Gastroesophageal sphincter (tissue), 3 donors: Measurements from ENCODE around the gene OPCML.

Experiments used
- EP300 ChIP-seq: sonication (generic); formaldehyde crosslinking; IDR thresholded peaks from one replicate; pipeline ENCODE4 v1.6.1; 2017; ENCODE audit warnings: antibody characterized with exemption, mild to moderate bottlenecking
- POLR2AphosphoS5 ChIP-seq: sonication (generic); formaldehyde crosslinking; IDR thresholded peaks from one replicate; pipeline ENCODE4 v1.6.1; 2017; ENCODE audit warnings: antibody characterized with exemption
- TF ChIP-seq, protein P1 (sequence below), 4 experiments: fragments of 200-600 bp in 2 of 4; fragments of 450-650 bp in 2 of 4; sonication (generic) in 1 of 4; IDR thresholded peaks; one replicate each; pipeline ENCODE4 v1.5.1; 2017 to 2019; ENCODE audit warnings: antibody characterized with exemption in 4 of 4, mild to moderate bottlenecking in 2 of 4, moderate library complexity in 2 of 4

DNA sequence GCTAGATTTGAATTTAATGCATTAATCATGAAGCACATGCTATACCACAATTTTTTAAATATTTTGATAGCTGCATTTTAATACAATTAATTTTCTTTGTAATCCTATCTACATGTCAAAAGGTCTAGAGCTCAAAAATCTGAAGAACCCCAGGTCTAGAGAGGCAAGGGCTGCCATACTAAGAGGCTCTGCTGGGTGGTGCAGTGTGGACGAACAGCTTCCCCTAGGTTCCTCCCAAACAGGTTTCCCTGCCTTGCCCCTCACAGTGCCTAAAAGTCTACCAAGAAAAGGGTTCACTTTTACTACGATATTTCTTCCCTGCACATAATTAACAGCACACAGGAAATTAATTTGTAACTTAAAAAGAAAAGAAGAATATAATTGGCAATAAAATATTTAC lies 681.1 kb downstream of the OPCML start:
- TF ChIP-seq, protein P1, sequence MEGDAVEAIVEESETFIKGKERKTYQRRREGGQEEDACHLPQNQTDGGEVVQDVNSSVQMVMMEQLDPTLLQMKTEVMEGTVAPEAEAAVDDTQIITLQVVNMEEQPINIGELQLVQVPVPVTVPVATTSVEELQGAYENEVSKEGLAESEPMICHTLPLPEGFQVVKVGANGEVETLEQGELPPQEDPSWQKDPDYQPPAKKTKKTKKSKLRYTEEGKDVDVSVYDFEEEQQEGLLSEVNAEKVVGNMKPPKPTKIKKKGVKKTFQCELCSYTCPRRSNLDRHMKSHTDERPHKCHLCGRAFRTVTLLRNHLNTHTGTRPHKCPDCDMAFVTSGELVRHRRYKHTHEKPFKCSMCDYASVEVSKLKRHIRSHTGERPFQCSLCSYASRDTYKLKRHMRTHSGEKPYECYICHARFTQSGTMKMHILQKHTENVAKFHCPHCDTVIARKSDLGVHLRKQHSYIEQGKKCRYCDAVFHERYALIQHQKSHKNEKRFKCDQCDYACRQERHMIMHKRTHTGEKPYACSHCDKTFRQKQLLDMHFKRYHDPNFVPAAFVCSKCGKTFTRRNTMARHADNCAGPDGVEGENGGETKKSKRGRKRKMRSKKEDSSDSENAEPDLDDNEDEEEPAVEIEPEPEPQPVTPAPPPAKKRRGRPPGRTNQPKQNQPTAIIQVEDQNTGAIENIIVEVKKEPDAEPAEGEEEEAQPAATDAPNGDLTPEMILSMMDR (IDR thresholded peaks at IDR 0.05): no peak
- TF ChIP-seq POLR2AphosphoS5 (no peak), EP300 (no peak)
